K562 (cell line): ENCODE measurements around the gene PLEKHM3.

Source experiments
- ATF4 ChIP-seq: fragments of 450-650 bp; formaldehyde crosslinking; IDR thresholded peaks from 2 replicates; pipeline ENCODE4 v1.4.0; 2022; ENCODE audit warnings: mild to moderate bottlenecking, moderate library complexity
- BRCA1 ChIP-seq, 2 experiments: fragments of 450-650 bp in 1 of 2; sonication (generic) in 1 of 2; formaldehyde crosslinking in 1 of 2; IDR thresholded peaks; 2 replicates each; pipeline versions ENCODE4 v1.5.0 to v1.6.1; 2017 to 2020; ENCODE audit warnings: mild to moderate bottlenecking in 1 of 2, missing genetic modification reagents in 1 of 2
- ETV5 ChIP-seq: sonication (generic); formaldehyde crosslinking; IDR thresholded peaks from 2 replicates; pipeline ENCODE4 v1.4.0; 2020; ENCODE audit warnings: low read depth, mild to moderate bottlenecking, missing genetic modification reagents
- EZH2 ChIP-seq: IDR thresholded peaks from 2 replicates; pipeline ENCODE4 v1.6.1; 2012; ENCODE audit warnings: low read depth, mild to moderate bottlenecking, inconsistent platforms, low read length, borderline replicate concordance
- HDGF ChIP-seq: fragments of 450-650 bp; IDR thresholded peaks from 2 replicates; pipeline ENCODE4 v1.6.1; 2016
- MAFF ChIP-seq: IDR thresholded peaks from 2 replicates; pipeline ENCODE4 v1.6.1; 2012; ENCODE audit warnings: low read length, improper control_type of control experiment
- MYC ChIP-seq, 2 experiments: fragments of 250-450 bp in 1 of 2; sonication (Bioruptor Pico) in 1 of 2; IDR thresholded peaks; 2 replicates each; pipeline versions ENCODE4 v1.5.1 to v1.6.1; 2012 to 2021; ENCODE audit warnings: low read depth in 2 of 2, borderline replicate concordance in 1 of 2, improper control_type of control experiment in 1 of 2, low read length in 1 of 2, mild to moderate bottlenecking in 1 of 2, moderate library complexity in 1 of 2
- POLR2AphosphoS5 ChIP-seq: IDR thresholded peaks from 2 replicates; pipeline ENCODE4 v1.6.1; 2011; ENCODE audit warnings: mild to moderate bottlenecking, low read depth, low read length, moderate library complexity; ENCODE audit not compliant: control insufficient read depth, insufficient read depth
- RCOR1 ChIP-seq, 2 experiments: IDR thresholded peaks; 2 replicates each; pipeline ENCODE4 v1.6.1; 2012; ENCODE audit warnings: low read depth in 2 of 2, low read length in 2 of 2, borderline replicate concordance in 1 of 2, improper control_type of control experiment in 1 of 2
- SREBF1 ChIP-seq: fragments of 150-350 bp; IDR thresholded peaks from 2 replicates; pipeline ENCODE4 v1.6.1; 2014; ENCODE audit warnings: antibody characterized with exemption, low read depth, low read length, borderline replicate concordance
- SRF ChIP-seq, 2 experiments: fragments of 250-450, 450-650 bp in 1 of 2; sonication (Bioruptor Pico) in 1 of 2; sonication (generic) in 1 of 2; formaldehyde crosslinking; IDR thresholded peaks; 2 replicates each; pipeline versions ENCODE4 v1.5.0 to v1.5.1; 2020 to 2022; ENCODE audit warnings: mild to moderate bottlenecking in 1 of 2, missing genetic modification reagents in 1 of 2
- ZBTB40 ChIP-seq, 2 experiments: fragments of 450-650 bp in 1 of 2; sonication (generic) in 1 of 2; formaldehyde crosslinking in 1 of 2; IDR thresholded peaks; 2 replicates each; pipeline versions ENCODE4 v1.7.1 to v1.9.0; 2016 to 2022; ENCODE audit warnings: inconsistent platforms in 1 of 2, mild to moderate bottlenecking in 1 of 2, missing genetic modification reagents in 1 of 2
- TF ChIP-seq, protein P1 (sequence below): fragments of 250-450 bp; sonication (Bioruptor Pico); IDR thresholded peaks from 2 replicates; pipeline ENCODE4 v1.4.0; 2020; ENCODE audit warnings: borderline replicate concordance
- TF ChIP-seq, protein P2 (sequence below), 3 experiments: IDR thresholded peaks in 2 of 3; conservative IDR thresholded peaks in 1 of 3; 2 replicates each; pipeline ENCODE4 v1.5.1; 2011 to 2012; ENCODE audit warnings: low read length in 3 of 3, mild to moderate bottlenecking in 3 of 3, control low read depth in 2 of 3, improper control_type of control experiment in 1 of 3, inconsistent platforms in 1 of 3, low read depth in 1 of 3, mixed read lengths in 1 of 3, moderate library complexity in 1 of 3; ENCODE audit not compliant: insufficient read depth in 2 of 3

DNA sequence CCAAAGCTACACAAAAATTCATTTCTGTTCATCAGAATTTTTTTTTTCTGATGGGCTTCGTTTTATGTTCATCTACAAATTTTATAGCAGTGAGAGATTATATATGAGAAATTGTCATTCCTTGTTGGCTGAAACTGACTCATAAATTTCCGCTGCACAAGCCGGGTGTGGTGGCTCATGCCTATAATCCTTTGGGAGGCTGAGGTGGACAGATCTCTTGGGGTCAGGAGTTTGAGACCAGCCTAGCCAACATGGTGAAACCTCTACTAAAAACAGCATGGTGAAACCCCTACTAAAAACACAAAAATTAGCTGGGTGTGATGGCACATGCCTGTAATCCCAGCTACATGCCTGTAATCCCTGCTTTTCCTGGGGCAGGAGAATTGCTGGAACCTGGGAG is 72.0 kb downstream of the PLEKHM3 start:
- TF ChIP-seq POLR2AphosphoS5, result no peak
- TF ChIP-seq, protein P1, sequence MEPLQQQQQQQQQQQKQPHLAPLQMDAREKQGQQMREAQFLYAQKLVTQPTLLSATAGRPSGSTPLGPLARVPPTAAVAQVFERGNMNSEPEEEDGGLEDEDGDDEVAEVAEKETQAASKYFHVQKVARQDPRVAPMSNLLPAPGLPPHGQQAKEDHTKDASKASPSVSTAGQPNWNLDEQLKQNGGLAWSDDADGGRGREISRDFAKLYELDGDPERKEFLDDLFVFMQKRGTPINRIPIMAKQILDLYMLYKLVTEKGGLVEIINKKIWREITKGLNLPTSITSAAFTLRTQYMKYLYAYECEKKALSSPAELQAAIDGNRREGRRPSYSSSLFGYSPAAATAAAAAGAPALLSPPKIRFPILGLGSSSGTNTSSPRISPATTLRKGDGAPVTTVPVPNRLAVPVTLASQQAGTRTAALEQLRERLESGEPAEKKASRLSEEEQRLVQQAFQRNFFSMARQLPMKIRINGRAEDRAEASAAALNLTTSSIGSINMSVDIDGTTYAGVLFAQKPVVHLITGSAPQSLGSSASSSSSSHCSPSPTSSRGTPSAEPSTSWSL (CRISPR knock-in tag), result no peak
- TF ChIP-seq ATF4 (CRISPR knock-in tag), result no peak
- TF ChIP-seq MAFF, result no peak
- TF ChIP-seq EZH2, result no peak
- TF ChIP-seq, protein P2, sequence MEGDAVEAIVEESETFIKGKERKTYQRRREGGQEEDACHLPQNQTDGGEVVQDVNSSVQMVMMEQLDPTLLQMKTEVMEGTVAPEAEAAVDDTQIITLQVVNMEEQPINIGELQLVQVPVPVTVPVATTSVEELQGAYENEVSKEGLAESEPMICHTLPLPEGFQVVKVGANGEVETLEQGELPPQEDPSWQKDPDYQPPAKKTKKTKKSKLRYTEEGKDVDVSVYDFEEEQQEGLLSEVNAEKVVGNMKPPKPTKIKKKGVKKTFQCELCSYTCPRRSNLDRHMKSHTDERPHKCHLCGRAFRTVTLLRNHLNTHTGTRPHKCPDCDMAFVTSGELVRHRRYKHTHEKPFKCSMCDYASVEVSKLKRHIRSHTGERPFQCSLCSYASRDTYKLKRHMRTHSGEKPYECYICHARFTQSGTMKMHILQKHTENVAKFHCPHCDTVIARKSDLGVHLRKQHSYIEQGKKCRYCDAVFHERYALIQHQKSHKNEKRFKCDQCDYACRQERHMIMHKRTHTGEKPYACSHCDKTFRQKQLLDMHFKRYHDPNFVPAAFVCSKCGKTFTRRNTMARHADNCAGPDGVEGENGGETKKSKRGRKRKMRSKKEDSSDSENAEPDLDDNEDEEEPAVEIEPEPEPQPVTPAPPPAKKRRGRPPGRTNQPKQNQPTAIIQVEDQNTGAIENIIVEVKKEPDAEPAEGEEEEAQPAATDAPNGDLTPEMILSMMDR (IDR thresholded peaks at IDR 0.05 in 2 of 3, conservative IDR thresholded peaks at IDR 0.05 in 1 of 3; ENCODE audit: insufficient read depth in 2 of 3, low read depth in 1 of 3, low read length in 3 of 3), result no peak
- TF ChIP-seq SREBF1, result no peak
- TF ChIP-seq MYC (IDR thresholded peaks at IDR 0.05; ENCODE audit: low read depth, low read length), result no peak
- TF ChIP-seq MYC (CRISPR knock-in tag; IDR thresholded peaks at IDR 0.05; ENCODE audit: borderline replicate concordance, low read depth), result no peak
- no peak for TF ChIP-seq BRCA1 (IDR thresholded peaks at IDR 0.05)
- no peak for TF ChIP-seq BRCA1 (CRISPR knock-in tag; IDR thresholded peaks at IDR 0.05)
- TF ChIP-seq SRF (CRISPR knock-in tag; IDR thresholded peaks at IDR 0.05), result no peak
- TF ChIP-seq RCOR1 (IDR thresholded peaks at IDR 0.05; ENCODE audit: borderline replicate concordance in 1 of 2, low read depth in 2 of 2, low read length in 2 of 2), result no peak
- no peak for TF ChIP-seq HDGF
- TF ChIP-seq ZBTB40 (IDR thresholded peaks at IDR 0.05), result no peak
- TF ChIP-seq ZBTB40 (CRISPR knock-in tag; IDR thresholded peaks at IDR 0.05), result no peak
- TF ChIP-seq ETV5 (CRISPR knock-in tag), result no peak
